Neural progenitor cell (in vitro differentiated cells): ENCODE measurements around the gene KLRK1. TPM values are rescaled to one million over a fixed set of nuclear protein-coding genes. Genes with fewer than 3 reads are reported as not detected.
"Not testable (repeated sequence)": the region's sequence is repeated elsewhere in the genome, so short reads cannot be mapped to it uniquely, and the experiment has no call there.

Source experiments
- DNase-seq: peaks from one replicate; pipeline ENCODE4 v3.0.0-alpha.2; 2016; ENCODE audit warnings: low spot score
- H2AFZ ChIP-seq: fragments of 200-600 bp; sonication (generic); replicated peaks from 2 replicates; pipeline ENCODE4 v1.6.1; 2016; ENCODE audit warnings: antibody characterized with exemption
- H3F3A ChIP-seq: fragments of 200-600 bp; sonication (generic); 2 replicates; pipeline ENCODE4 v1.6.1; 2016; ENCODE audit warnings: antibody characterized with exemption, low read depth
- H3K27ac ChIP-seq: fragments of 200-600 bp; sonication (generic); 2 replicates; pipeline ENCODE4 v1.5.1; 2016; ENCODE audit warnings: mild to moderate bottlenecking
- H3K27me3 ChIP-seq: fragments of 200-600 bp; sonication (generic); 2 replicates; pipeline ENCODE4 v1.6.1; 2016; ENCODE audit warnings: mild to moderate bottlenecking, moderate library complexity
- H3K36me3 ChIP-seq: fragments of 200-600 bp; sonication (generic); 2 replicates; pipeline ENCODE4 v1.5.1; 2016
- H3K4me1 ChIP-seq: fragments of 200-600 bp; sonication (generic); 2 replicates; pipeline ENCODE4 v1.6.1; 2016; ENCODE audit warnings: mixed run types
- H3K4me2 ChIP-seq: fragments of 200-600 bp; sonication (generic); 2 replicates; pipeline ENCODE4 v1.6.1; 2016
- H3K4me3 ChIP-seq: fragments of 200-600 bp; sonication (generic); 2 replicates; pipeline ENCODE4 v1.5.1; 2016
- H3K79me2 ChIP-seq: fragments of 200-600 bp; sonication (generic); 2 replicates; pipeline ENCODE4 v1.6.1; 2016; ENCODE audit warnings: low read depth
- H3K9ac ChIP-seq: fragments of 200-600 bp; sonication (generic); 2 replicates; pipeline ENCODE4 v1.6.1; 2016
- H3K9me3 ChIP-seq: fragments of 200-600 bp; sonication (generic); 2 replicates; pipeline ENCODE4 v1.5.1; 2016; ENCODE audit warnings: low read depth
- H4K20me1 ChIP-seq: fragments of 200-600 bp; sonication (generic); 2 replicates; pipeline ENCODE4 v1.6.1; 2016; ENCODE audit warnings: low read depth
- H3K27ac Mint-ChIP-seq: 3 replicates; pipeline ENCODE4 v1.8.0; 2021; ENCODE audit warnings: mixed read lengths
- H3K27me3 Mint-ChIP-seq: 2 replicates; pipeline ENCODE4 v1.8.0; 2022; ENCODE audit warnings: low read depth, mild to moderate bottlenecking, inconsistent platforms, moderate library complexity, mixed read lengths; ENCODE audit not compliant: insufficient read depth
- H3K36me3 Mint-ChIP-seq: 3 replicates; pipeline ENCODE4 v1.8.0; 2021; ENCODE audit warnings: mixed read lengths
- H3K4me1 Mint-ChIP-seq: 3 replicates; pipeline ENCODE4 v1.8.0; 2021; ENCODE audit warnings: mixed read lengths
- H3K4me3 Mint-ChIP-seq: 3 replicates; pipeline ENCODE4 v1.8.0; 2021; ENCODE audit warnings: mild to moderate bottlenecking, moderate library complexity, mixed read lengths
- H3K9me3 Mint-ChIP-seq: 3 replicates; pipeline ENCODE4 v1.8.0; 2020; ENCODE audit warnings: mixed read lengths
- CTCF ChIP-seq: fragments of 200-600 bp; sonication (generic); IDR thresholded peaks from 2 replicates; pipeline ENCODE4 v1.5.1; 2017; ENCODE audit warnings: antibody characterized with exemption, mild to moderate bottlenecking
- EZH2 ChIP-seq: fragments of 200-600 bp; sonication (generic); IDR thresholded peaks from 2 replicates; pipeline ENCODE4 v1.6.1; 2017; ENCODE audit warnings: antibody characterized with exemption, mild to moderate bottlenecking, moderate library complexity
- EZH2phosphoT487 ChIP-seq: fragments of 200-600 bp; sonication (generic); IDR thresholded peaks from 2 replicates; pipeline ENCODE4 v1.6.1; 2017; ENCODE audit warnings: antibody characterized with exemption
- total RNA-seq: library from RNA; depleted of rRNA; stranded (reverse); fragments of >200 nt; gene quantifications from 2 replicates; pipeline ENCODE4 v1.2.3, GENCODE V29; 2015; ENCODE audit warnings: low replicate concordance

Gene KLRK1
- total RNA-seq, 1 donor from 2014 or later: not detected

- H2AFZ ChIP-seq: no peak overlapping the region
- H3K27ac ChIP-seq: no peak overlapping the region
- DNase-seq: no peak
- TF ChIP-seq EZH2 (no peak), CTCF (no peak), EZH2phosphoT487 (no peak)
- no peak overlapping the region for H3K4me3 Mint-ChIP-seq
- no peak overlapping the region for H3K27ac Mint-ChIP-seq
- no peaks in the 10 kb centered on the region for H3F3A ChIP-seq
- H3K9ac ChIP-seq: no peak overlapping the region
- no peaks in the 10 kb centered on the region for H4K20me1 ChIP-seq
- no peaks in the 10 kb centered on the region for H3K36me3 ChIP-seq
- no peaks in the 10 kb centered on the region for H3K36me3 Mint-ChIP-seq
- no peak overlapping the region for H3K4me3 ChIP-seq
- H3K9me3 ChIP-seq: no peaks in the 10 kb centered on the region
- no peaks in the 10 kb centered on the region for H3K27me3 ChIP-seq
- H3K27me3 Mint-ChIP-seq: peaks cover 6% of the 10 kb centered on the region
- H3K4me2 ChIP-seq: no peak overlapping the region
- no peaks in the 10 kb centered on the region for H3K9me3 Mint-ChIP-seq
- no peaks in the 10 kb centered on the region for H3K79me2 ChIP-seq
- no peaks in the 10 kb centered on the region for H3K4me1 Mint-ChIP-seq
- no peaks in the 10 kb centered on the region for H3K4me1 ChIP-seq
Measured at GRCh38 chr12:10339053-10339840, 50.6 kb downstream of the KLRK1 start.

DNA sequence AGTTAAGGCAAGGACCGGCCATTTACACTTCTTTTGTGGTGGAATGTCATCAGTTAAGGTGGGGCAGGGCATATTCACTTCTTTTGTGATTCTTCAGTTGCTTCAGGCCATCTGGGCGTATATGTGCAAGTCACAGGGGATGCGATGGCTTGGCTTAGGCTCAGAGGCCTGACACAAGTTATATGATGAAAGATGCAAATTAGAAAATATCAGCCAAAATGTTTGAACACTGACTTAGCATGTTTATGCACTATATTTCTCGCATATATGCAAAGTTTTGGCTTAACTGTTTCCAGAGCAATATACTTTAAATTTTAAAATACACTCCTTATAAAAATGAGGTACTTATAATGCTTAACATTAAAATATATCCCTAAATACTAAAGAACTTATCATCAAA is 51.4 kb downstream of the KLRK1 start:
- not testable (repeated sequence) for H3K27ac ChIP-seq, H2AFZ ChIP-seq, H3K27me3 ChIP-seq, H3K4me3 ChIP-seq, H3K36me3 ChIP-seq, H3K9ac ChIP-seq, DNase-seq, H3K4me3 Mint-ChIP-seq, H3K27ac Mint-ChIP-seq, H3K79me2 ChIP-seq, H3K9me3 Mint-ChIP-seq, H3K4me2 ChIP-seq, H3F3A ChIP-seq, H3K36me3 Mint-ChIP-seq, H3K27me3 Mint-ChIP-seq, H4K20me1 ChIP-seq, H3K9me3 ChIP-seq, H3K4me1 Mint-ChIP-seq, H3K4me1 ChIP-seq

- not testable (repeated sequence) for H3F3A ChIP-seq, H3K4me2 ChIP-seq, H4K20me1 ChIP-seq, H3K36me3 ChIP-seq, H3K27me3 Mint-ChIP-seq, H3K4me3 Mint-ChIP-seq, H3K27ac ChIP-seq, H3K4me3 ChIP-seq, H3K9me3 ChIP-seq, H3K27me3 ChIP-seq, H3K9ac ChIP-seq, H3K9me3 Mint-ChIP-seq, DNase-seq, H3K79me2 ChIP-seq, H3K4me1 ChIP-seq, H2AFZ ChIP-seq, H3K36me3 Mint-ChIP-seq, H3K27ac Mint-ChIP-seq, H3K4me1 Mint-ChIP-seq
Measured at GRCh38 chr12:10336196-10336595, 53.6 kb downstream of the KLRK1 start.

GRCh38 chr12:10331642-10332239 is 58.1 kb downstream of the KLRK1 start:
- Histone ChIP-seq H3F3A (no peaks in the 10 kb centered on the region), H4K20me1 (no peaks in the 10 kb centered on the region), H3K4me2 (no peak overlapping the region), H3K27me3 (no peaks in the 10 kb centered on the region), H3K79me2 (no peaks in the 10 kb centered on the region), H3K27ac (no peak overlapping the region), H3K4me1 (no peaks in the 10 kb centered on the region), H3K36me3 (no peaks in the 10 kb centered on the region), H2AFZ (peak overlapping the region; percentile 61), H3K4me3 (no peak overlapping the region), H3K9me3 (no peaks in the 10 kb centered on the region), H3K9ac (no peak overlapping the region)
- Mint-ChIP-seq H3K4me1 (no peaks in the 10 kb centered on the region), H3K27ac (no peak overlapping the region), H3K36me3 (no peaks in the 10 kb centered on the region), H3K9me3 (peaks cover 5% of the 10 kb centered on the region), H3K4me3 (no peak overlapping the region), H3K27me3 (no peaks in the 10 kb centered on the region)
- TF ChIP-seq CTCF: peak; percentile 79
- TF ChIP-seq EZH2: no peak
- DNase-seq: peak; percentile 72

DNA sequence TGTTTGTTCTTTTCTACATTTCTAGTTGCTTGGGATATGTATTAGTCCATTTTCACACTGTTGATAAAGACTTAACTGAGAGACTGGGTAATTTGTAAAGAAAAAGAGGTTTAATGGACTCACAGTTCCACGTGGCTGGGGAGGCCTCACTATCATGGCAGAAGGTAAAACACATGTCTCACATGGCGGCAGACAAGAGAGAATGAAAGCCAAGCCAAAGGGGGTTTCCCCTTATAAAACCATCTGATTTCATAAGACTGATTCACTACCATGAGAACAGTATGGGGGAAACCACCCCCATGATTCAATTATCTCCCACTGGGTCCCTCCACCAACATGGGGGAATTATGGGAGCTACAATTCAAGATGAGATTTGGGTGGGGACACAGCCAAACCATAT is 61.1 kb downstream of the KLRK1 start:
- not testable (repeated sequence) for H2AFZ ChIP-seq, H3K4me3 ChIP-seq, H3K27ac Mint-ChIP-seq, H3K36me3 ChIP-seq, H3K4me3 Mint-ChIP-seq, H3K4me1 ChIP-seq, H3K4me2 ChIP-seq, H3F3A ChIP-seq, H3K9ac ChIP-seq, H3K9me3 ChIP-seq, H3K79me2 ChIP-seq, H4K20me1 ChIP-seq, H3K36me3 Mint-ChIP-seq, H3K27me3 Mint-ChIP-seq, H3K27me3 ChIP-seq, H3K9me3 Mint-ChIP-seq, DNase-seq, H3K27ac ChIP-seq, H3K4me1 Mint-ChIP-seq
